ENCODE results near the gene DOHH.

DOHH gene

GRCh38 chr19:3491396-3492119 is 8.9 kb downstream of the DOHH start:
- Histone ChIP-seq H3K4me3 (ENCODE audit: insufficient read length, low read depth) (no peak overlapping the region), H3K9me3 (ENCODE audit: insufficient read depth, low read length) (no peaks in the 10 kb centered on the region), H3K36me3 (ENCODE audit: insufficient read depth, insufficient read length, low read length) (peaks cover 76% of the 10 kb centered on the region), H3K4me1 (ENCODE audit: insufficient read depth, insufficient read length) (peaks cover 24% of the 10 kb centered on the region), H3K27me3 (ENCODE audit: insufficient read depth, insufficient read length) (no peaks in the 10 kb centered on the region), H3K9ac (ENCODE audit: insufficient read length, low read depth) (no peak overlapping the region)
- TF ChIP-seq SUZ12 (IDR thresholded peaks at IDR 0.05; ENCODE audit: extremely low read depth, insufficient read depth, insufficient read length) (no peak), YY1 (IDR thresholded peaks at IDR 0.05; ENCODE audit: insufficient read depth, insufficient read length) (no peak), ZNF274 (IDR thresholded peaks at IDR 0.05; ENCODE audit: low read depth, low read length) (no peak)
- DNase-seq (ENCODE audit: low read depth, low spot score), result no peak

DNA sequence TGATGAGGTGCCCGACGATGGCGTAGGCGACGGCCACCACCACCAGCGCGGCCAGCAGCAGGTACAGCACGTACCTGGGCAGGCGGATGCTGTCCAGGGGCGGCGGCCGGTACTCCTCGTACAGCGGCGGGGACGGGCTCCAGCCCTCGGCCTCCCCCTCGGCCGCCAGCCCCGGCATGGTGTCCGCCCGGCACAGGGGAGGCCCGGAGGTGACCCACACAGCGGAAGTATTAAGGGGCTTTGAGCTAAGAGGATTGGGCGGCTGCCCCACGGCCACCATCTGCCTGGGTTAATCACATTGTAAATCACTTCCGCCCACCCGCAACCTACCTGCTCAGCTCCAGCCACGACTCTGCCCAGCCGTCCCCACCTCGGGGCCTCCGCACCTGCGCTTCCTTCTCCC is 17.2 kb downstream of the DOHH start, which contains the start of gene SMIM44:
TSS of gene SMIM44 (minus strand) at position 216 of the 403 bp plus-strand sequence. CDS start at position 178, 38 bp downstream.
- no peak for DNase-seq (ENCODE audit: low read depth, low spot score)
- Histone ChIP-seq H3K36me3 (ENCODE audit: insufficient read depth, insufficient read length, low read length) (peaks cover 12% of the 10 kb centered on the region), H3K27me3 (ENCODE audit: insufficient read depth, insufficient read length) (no peaks in the 10 kb centered on the region), H3K4me3 (ENCODE audit: insufficient read length, low read depth) (no peak within 1 kb of the TSS), H3K4me1 (ENCODE audit: insufficient read depth, insufficient read length) (peaks cover 11% of the 10 kb centered on the region), H3K9me3 (ENCODE audit: insufficient read depth, low read length) (no peaks in the 10 kb centered on the region), H3K9ac (ENCODE audit: insufficient read length, low read depth) (no peak within 1 kb of the TSS)
- TF ChIP-seq ZNF274 (IDR thresholded peaks at IDR 0.05; ENCODE audit: low read depth, low read length) (no peak), SUZ12 (IDR thresholded peaks at IDR 0.05; ENCODE audit: extremely low read depth, insufficient read depth, insufficient read length) (no peak), YY1 (IDR thresholded peaks at IDR 0.05; ENCODE audit: insufficient read depth, insufficient read length) (no peak)

- no peak overlapping the region for H3K9ac ChIP-seq (ENCODE audit: insufficient read length, low read depth)
- H3K4me1 ChIP-seq (ENCODE audit: insufficient read depth, insufficient read length), result peaks cover 11% of the 10 kb centered on the region
- H3K4me3 ChIP-seq (ENCODE audit: insufficient read length, low read depth), result no peak overlapping the region
- H3K36me3 ChIP-seq (ENCODE audit: insufficient read depth, insufficient read length, low read length), result peaks cover 7% of the 10 kb centered on the region
- DNase-seq (ENCODE audit: low read depth, low spot score), result no peak
- no peaks in the 10 kb centered on the region for H3K9me3 ChIP-seq (ENCODE audit: insufficient read depth, low read length)
- peaks cover 2% of the 10 kb centered on the region for H3K27me3 ChIP-seq (ENCODE audit: insufficient read depth, insufficient read length)
- TF ChIP-seq ZNF274 (IDR thresholded peaks at IDR 0.05; ENCODE audit: low read depth, low read length), result no peak
- TF ChIP-seq SUZ12 (IDR thresholded peaks at IDR 0.05; ENCODE audit: extremely low read depth, insufficient read depth, insufficient read length), result no peak
- TF ChIP-seq YY1 (IDR thresholded peaks at IDR 0.05; ENCODE audit: insufficient read depth, insufficient read length), result no peak
Measured at GRCh38 chr19:3482507-3483225, 17.8 kb downstream of the DOHH start.

DNA sequence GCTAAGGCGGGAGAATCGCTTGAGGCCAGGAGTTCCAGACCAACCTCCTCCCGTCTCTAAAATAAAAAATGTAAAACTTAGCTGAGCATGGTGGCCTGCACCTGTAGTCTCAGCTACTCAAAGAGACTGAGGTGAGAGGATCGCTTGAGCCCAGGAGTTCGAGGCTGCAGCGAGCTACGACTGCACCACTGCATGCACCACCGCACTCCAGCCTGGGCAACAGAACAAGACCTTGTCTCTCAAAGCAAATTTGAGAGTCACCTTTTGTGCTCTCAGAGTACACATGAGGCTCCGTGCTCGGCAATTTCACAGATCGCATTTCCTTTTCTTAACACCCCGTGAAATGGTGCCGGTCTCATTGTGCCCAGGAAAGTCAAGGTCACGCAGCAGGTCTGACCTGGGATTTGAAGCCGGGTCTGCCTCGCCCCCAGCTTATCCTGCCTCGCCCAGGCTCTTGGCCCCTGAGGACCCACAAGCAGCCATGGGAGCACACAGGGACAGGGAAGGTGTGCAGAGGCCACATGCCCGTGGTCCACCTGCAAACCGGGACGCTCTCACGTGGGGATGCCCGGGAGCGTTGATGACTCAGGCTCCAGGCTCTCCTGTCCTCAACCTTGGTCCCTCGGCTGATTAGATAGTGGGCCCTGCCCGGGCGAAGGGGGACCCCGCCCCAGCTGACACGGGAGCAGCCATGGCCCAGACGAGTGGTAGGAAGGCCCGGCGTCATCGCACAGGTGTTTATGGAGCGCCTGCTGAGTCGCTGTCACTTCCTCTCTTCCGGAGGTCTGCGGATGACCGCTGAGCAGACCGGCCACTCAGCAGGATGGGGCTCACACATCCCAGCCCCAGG is 19.0 kb downstream of the DOHH start:
- no peak for DNase-seq (ENCODE audit: low read depth, low spot score)
- TF ChIP-seq SUZ12 (IDR thresholded peaks at IDR 0.05; ENCODE audit: extremely low read depth, insufficient read depth, insufficient read length), result no peak
- no peak for TF ChIP-seq YY1 (IDR thresholded peaks at IDR 0.05; ENCODE audit: insufficient read depth, insufficient read length)
- TF ChIP-seq ZNF274 (IDR thresholded peaks at IDR 0.05; ENCODE audit: low read depth, low read length), result no peak
- Histone ChIP-seq H3K9me3 (ENCODE audit: insufficient read depth, low read length) (no peaks in the 10 kb centered on the region), H3K27me3 (ENCODE audit: insufficient read depth, insufficient read length) (peaks cover 4% of the 10 kb centered on the region), H3K9ac (ENCODE audit: insufficient read length, low read depth) (no peak overlapping the region), H3K4me1 (ENCODE audit: insufficient read depth, insufficient read length) (peaks cover 11% of the 10 kb centered on the region), H3K36me3 (ENCODE audit: insufficient read depth, insufficient read length, low read length) (no peaks in the 10 kb centered on the region), H3K4me3 (ENCODE audit: insufficient read length, low read depth) (no peak overlapping the region)

GRCh38 chr19:3480383-3481091 is 19.9 kb downstream of the DOHH start, which contains the start of gene SMIM24:
SMIM24 (minus strand) TSS chr19:3480525; CDS start chr19:3480463, 62 bp downstream.
- no peak within 1 kb of the TSS for H3K9ac ChIP-seq (ENCODE audit: insufficient read length, low read depth)
- no peaks in the 10 kb centered on the region for H3K36me3 ChIP-seq (ENCODE audit: insufficient read depth, insufficient read length, low read length)
- H3K27me3 ChIP-seq (ENCODE audit: insufficient read depth, insufficient read length), result peaks cover 14% of the 10 kb centered on the region
- TF ChIP-seq ZNF274 (IDR thresholded peaks at IDR 0.05; ENCODE audit: low read depth, low read length) (no peak), SUZ12 (IDR thresholded peaks at IDR 0.05; ENCODE audit: extremely low read depth, insufficient read depth, insufficient read length) (no peak), YY1 (IDR thresholded peaks at IDR 0.05; ENCODE audit: insufficient read depth, insufficient read length) (no peak)
- H3K9me3 ChIP-seq (ENCODE audit: insufficient read depth, low read length), result no peaks in the 10 kb centered on the region
- DNase-seq (ENCODE audit: low read depth, low spot score), result no peak
- H3K4me3 ChIP-seq (ENCODE audit: insufficient read length, low read depth), result no peak within 1 kb of the TSS
- H3K4me1 ChIP-seq (ENCODE audit: insufficient read depth, insufficient read length), result peaks cover 11% of the 10 kb centered on the region

DNA sequence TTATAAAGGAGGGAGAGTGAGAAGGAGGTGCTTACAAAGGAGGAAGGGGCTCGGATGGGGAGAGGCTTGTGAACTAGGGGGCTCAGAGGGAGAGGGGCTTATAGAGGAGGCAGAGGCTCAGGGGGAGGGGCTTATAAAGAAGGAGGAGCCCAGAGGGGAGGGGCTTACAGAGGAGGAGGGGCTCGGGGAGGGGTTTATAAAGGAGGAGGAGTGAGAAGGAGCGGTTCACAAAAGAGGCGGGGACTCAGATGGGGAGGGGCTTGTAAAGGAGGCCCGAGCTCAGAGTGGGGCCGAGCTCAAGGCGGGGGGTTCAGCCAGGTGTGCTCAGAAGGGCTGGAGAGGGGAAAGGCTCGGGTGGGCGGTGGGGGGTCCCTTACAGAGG is 20.6 kb downstream of the DOHH start:
- Histone ChIP-seq H3K4me1 (ENCODE audit: insufficient read depth, insufficient read length) (peaks cover 11% of the 10 kb centered on the region), H3K36me3 (ENCODE audit: insufficient read depth, insufficient read length, low read length) (no peaks in the 10 kb centered on the region), H3K4me3 (ENCODE audit: insufficient read length, low read depth) (no peak overlapping the region), H3K9me3 (ENCODE audit: insufficient read depth, low read length) (no peaks in the 10 kb centered on the region), H3K9ac (ENCODE audit: insufficient read length, low read depth) (no peak overlapping the region), H3K27me3 (ENCODE audit: insufficient read depth, insufficient read length) (peaks cover 21% of the 10 kb centered on the region)
- TF ChIP-seq ZNF274 (IDR thresholded peaks at IDR 0.05; ENCODE audit: low read depth, low read length) (no peak), SUZ12 (IDR thresholded peaks at IDR 0.05; ENCODE audit: extremely low read depth, insufficient read depth, insufficient read length) (no peak), YY1 (IDR thresholded peaks at IDR 0.05; ENCODE audit: insufficient read depth, insufficient read length) (no peak)
- no peak for DNase-seq (ENCODE audit: low read depth, low spot score)
